HepG2 (cell line): ENCODE measurements around the gene NME9. TPM values are rescaled to one million over a fixed set of nuclear protein-coding genes. Genes with fewer than 3 reads are reported as not detected.

Experiments
- polyA plus RNA-seq, 8 experiments: library from polyadenylated mRNA; depleted of rRNA in 3 of 8; stranded (reverse) in 7 of 8; unstranded in 1 of 8; fragments of >200 nt; fragmentation: Illumina TruSeq in 4 of 8; extraction: Trizol in 4 of 8; gene quantifications; 2 replicates each; pipeline versions ENCODE4 v1.2.1 to v1.2.3, GENCODE V29; 2011 to 2016; ENCODE audit warnings: low read depth in 4 of 8, missing spikeins in 1 of 8, mixed read lengths in 1 of 8; ENCODE audit not compliant: insufficient read depth in 1 of 8
- total RNA-seq, 5 experiments: library from RNA; depleted of rRNA; stranded (reverse); fragments of >200 nt; fragmentation: Illumina TruSeq; extraction: Trizol; gene quantifications; 2 replicates each; pipeline ENCODE4 v1.2.3, GENCODE V29; 2016; ENCODE audit warnings: low read depth in 1 of 5

The NME9 gene
- total and polyA plus RNA-seq, 2 of the 13 experiments (the other 11 are each of a cell fraction or from before 2014, with no cell fraction given), result not detected

Other genes starting within 250 kb of the NME9 start
- gene DZIP1L, start 214.2 kb downstream of the NME9 start, total RNA-seq (2016; rRNA removed; fragmentation: Illumina TruSeq; extraction: Trizol), result 1.1 and 1.2 TPM in 2 replicates
- 0.39 and 0.90 TPM in 2 replicates for gene DZIP1L, start 214.2 kb downstream of the NME9 start, polyA plus RNA-seq (2011; rRNA removed)
- not detected in 2 replicates for gene A4GNT, start 197.5 kb downstream of the NME9 start, total RNA-seq (2016; rRNA removed; fragmentation: Illumina TruSeq; extraction: Trizol)
- gene A4GNT, start 197.5 kb downstream of the NME9 start, polyA plus RNA-seq (2011; rRNA removed), result not detected in 2 replicates
- 16.7 and 22.7 TPM in 2 replicates for gene DBR1, start 154.9 kb downstream of the NME9 start, total RNA-seq (2016; rRNA removed; fragmentation: Illumina TruSeq; extraction: Trizol)
- 6.1 and 6.4 TPM in 2 replicates for gene DBR1, start 154.9 kb downstream of the NME9 start, polyA plus RNA-seq (2011; rRNA removed)
- 38.9 and 48.9 TPM in 2 replicates for gene ARMC8, start 142.6 kb downstream of the NME9 start, total RNA-seq (2016; rRNA removed; fragmentation: Illumina TruSeq; extraction: Trizol)
- gene ARMC8, start 142.6 kb downstream of the NME9 start, polyA plus RNA-seq (2011; rRNA removed), result 50.7 and 55.3 TPM in 2 replicates
- 36.2 TPM in 2 replicates for gene MRAS, start 18.7 kb upstream of the NME9 start, total RNA-seq (2016; rRNA removed; fragmentation: Illumina TruSeq; extraction: Trizol)
- 8.8 and 8.9 TPM in 2 replicates for gene MRAS, start 18.7 kb upstream of the NME9 start, polyA plus RNA-seq (2011; rRNA removed)
- 0.79 and 4.1 TPM in 2 replicates for gene ESYT3, start 104.8 kb upstream of the NME9 start, total RNA-seq (2016; rRNA removed; fragmentation: Illumina TruSeq; extraction: Trizol)
- gene ESYT3, start 104.8 kb upstream of the NME9 start, polyA plus RNA-seq (2011; rRNA removed), result 1.5 and 1.6 TPM in 2 replicates